CD14-positive monocyte (primary cell): ENCODE data around the gene MKI67. TPM values are rescaled to one million over a fixed set of nuclear protein-coding genes. Genes with fewer than 3 reads are reported as not detected.
"Not testable (repeated sequence)": the region's sequence is repeated elsewhere in the genome, so short reads cannot be mapped to it uniquely, and the experiment has no call there.

Source experiments
- DNase-seq, 3 donors: peaks; one replicate each; pipeline ENCODE4 v3.0.0-alpha.2; 2011 to 2022
- H2AFZ ChIP-seq: 2 replicates; pipeline ENCODE4 v1.6.0; 2012; ENCODE audit warnings: mild to moderate bottlenecking, low read depth, low read length, inconsistent platforms; ENCODE audit not compliant: insufficient read depth, poor library complexity, severe bottlenecking
- H3K27ac ChIP-seq, 2 donors: 1 replicate in 1 of 2; 2 replicates in 1 of 2; pipeline ENCODE4 v1.5.1; 2012 to 2013; ENCODE audit warnings: low read length in 2 of 2, control low read depth in 1 of 2, inconsistent platforms in 1 of 2, low read depth in 1 of 2, mild to moderate bottlenecking in 1 of 2
- H3K27me3 ChIP-seq, 2 donors: one replicate each; pipeline versions ENCODE4 v1.6.0 to v1.6.1; 2011 to 2013; ENCODE audit warnings: low read length in 2 of 2; ENCODE audit not compliant: control insufficient read depth in 2 of 2, insufficient read depth in 2 of 2
- H3K36me3 ChIP-seq, 2 donors: replicated peaks in 1 of 2; 1 replicate in 1 of 2; 2 replicates in 1 of 2; pipeline versions ENCODE4 v1.5.1 to v1.6.1; 2012 to 2013; ENCODE audit warnings: low read length in 2 of 2, control low read depth in 1 of 2, inconsistent platforms in 1 of 2, mild to moderate bottlenecking in 1 of 2; ENCODE audit not compliant: insufficient read depth in 2 of 2, control insufficient read depth in 1 of 2
- H3K4me1 ChIP-seq, 2 donors: 1 replicate in 1 of 2; 2 replicates in 1 of 2; pipeline versions ENCODE4 v1.5.1 to v1.6.1; 2012 to 2013; ENCODE audit warnings: low read length in 2 of 2, control low read depth in 1 of 2, inconsistent platforms in 1 of 2, mild to moderate bottlenecking in 1 of 2, moderate library complexity in 1 of 2; ENCODE audit not compliant: insufficient read depth in 2 of 2, control insufficient read depth in 1 of 2
- H3K4me2 ChIP-seq: replicated peaks from 2 replicates; pipeline ENCODE3; 2012; ENCODE audit warnings: low read length, moderate library complexity, mild to moderate bottlenecking; ENCODE audit not compliant: poor library complexity, severe bottlenecking; ENCODE audit errors: extremely low read depth
- H3K4me3 ChIP-seq, 3 experiments: fragments of 200-600 bp in 1 of 3; sonication (generic) in 1 of 3; replicated peaks in 1 of 3; 1 replicate in 2 of 3; 2 replicates in 1 of 3; pipeline ENCODE4 v1.5.1; 2011 to 2013; ENCODE audit warnings: low read length in 3 of 3, mild to moderate bottlenecking in 3 of 3, control low read depth in 2 of 3, low read depth in 2 of 3, inconsistent platforms in 1 of 3, moderate library complexity in 1 of 3
- H3K79me2 ChIP-seq: 2 replicates; pipeline ENCODE4 v1.6.0; 2012; ENCODE audit warnings: mild to moderate bottlenecking, control low read depth, inconsistent platforms, low read length, moderate library complexity; ENCODE audit not compliant: insufficient read depth
- H3K9ac ChIP-seq: 2 replicates; pipeline ENCODE4 v1.6.0; 2017; ENCODE audit warnings: low read length, mild to moderate bottlenecking; ENCODE audit not compliant: insufficient read depth, poor library complexity, severe bottlenecking
- H3K9me3 ChIP-seq, 2 donors: replicated peaks in 1 of 2; 1 replicate in 1 of 2; 2 replicates in 1 of 2; pipeline versions ENCODE4 v1.5.1 to v1.6.1; 2012 to 2013; ENCODE audit warnings: low read length in 2 of 2, control low read depth in 1 of 2; ENCODE audit not compliant: control insufficient read depth in 1 of 2, insufficient read depth in 1 of 2
- H4K20me1 ChIP-seq: 2 replicates; pipeline ENCODE4 v1.6.0; 2012; ENCODE audit warnings: mild to moderate bottlenecking, low read length, control low read depth, moderate library complexity; ENCODE audit not compliant: insufficient read depth
- H3K27ac Mint-ChIP-seq, 7 donors: one replicate each; pipeline ENCODE4 v1.8.0; 2020; ENCODE audit warnings: mild to moderate bottlenecking in 7 of 7, mixed read lengths in 7 of 7, moderate library complexity in 6 of 7, inconsistent platforms in 2 of 7
- H3K27me3 Mint-ChIP-seq, 3 donors: one replicate each; pipeline ENCODE4 v1.8.0; 2021 to 2022; ENCODE audit warnings: low read depth in 3 of 3, mild to moderate bottlenecking in 3 of 3, mixed read lengths in 3 of 3, moderate library complexity in 3 of 3, inconsistent platforms in 1 of 3
- H3K36me3 Mint-ChIP-seq, 2 donors: one replicate each; pipeline ENCODE4 v1.8.0; 2020; ENCODE audit warnings: mixed read lengths in 2 of 2, inconsistent platforms in 1 of 2, mild to moderate bottlenecking in 1 of 2
- H3K4me1 Mint-ChIP-seq: one replicate; pipeline ENCODE4 v1.8.0; 2020; ENCODE audit warnings: mild to moderate bottlenecking, mixed read lengths
- H3K4me3 Mint-ChIP-seq, 2 donors: one replicate each; pipeline ENCODE4 v1.8.0; 2020; ENCODE audit warnings: mild to moderate bottlenecking in 2 of 2, mixed read lengths in 2 of 2, moderate library complexity in 1 of 2
- H3K9me3 Mint-ChIP-seq, 7 donors: one replicate each; pipeline ENCODE4 v1.8.0; 2020 to 2022; ENCODE audit warnings: mixed read lengths in 7 of 7, mild to moderate bottlenecking in 6 of 7, moderate library complexity in 6 of 7, inconsistent platforms in 2 of 7
- CTCF ChIP-seq: fragments of 200-600 bp; IDR thresholded peaks from one replicate; pipeline ENCODE4 v1.8.0; 2022; ENCODE audit warnings: antibody characterized with exemption, mild to moderate bottlenecking
- WGBS: methylation state at CpG from one replicate; pipeline ENCODE4 v1.1.5; 2013; ENCODE audit warnings: missing lambda C conversion rate; ENCODE audit not compliant: insufficient coverage; 5-methylcytosine and 5-hydroxymethylcytosine counted together
- intact Hi-C, 2 donors: fragments of 100-400 bp; cut with micrococcal nuclease; formaldehyde crosslinking; loops; one replicate each; pipeline versions ENCODE4 v1.15.0 to v1.15.1; 2023
- polyA plus RNA-seq, 3 donors: library from polyadenylated mRNA; depleted of rRNA in 1 of 3; unstranded in 2 of 3; stranded (reverse) in 1 of 3; fragments of 300-500 nt in 2 of 3; fragments of >200 nt in 1 of 3; fragmentation: Illumina TruSeq in 2 of 3; gene quantifications; 1 replicate in 2 of 3; 2 replicates in 1 of 3; pipeline ENCODE4 v1.2.3, GENCODE V29; 2012 to 2021

The MKI67 gene
- polyA plus RNA-seq, 3 donors = 0.02 to 0.05 TPM; not detected in 1

GRCh38 chr10:128140425-128140824, 14.2 kb upstream of the MKI67 start:
- intact Hi-C loops = no loop called here

GRCh38 chr10:128138429-128138828, 12.2 kb upstream of the MKI67 start:
- not testable (repeated sequence) for H3K27me3 ChIP-seq, H3K36me3 Mint-ChIP-seq, H3K4me2 ChIP-seq, H3K9ac ChIP-seq, H4K20me1 ChIP-seq, H3K27me3 Mint-ChIP-seq, H3K4me3 ChIP-seq, H3K36me3 ChIP-seq, H3K27ac Mint-ChIP-seq, H3K79me2 ChIP-seq, H3K4me1 Mint-ChIP-seq, H2AFZ ChIP-seq, H3K4me3 Mint-ChIP-seq, H3K9me3 ChIP-seq, DNase-seq, H3K9me3 Mint-ChIP-seq, H3K4me1 ChIP-seq, H3K27ac ChIP-seq
- no CpG with 5 or more reads among the region's 11 CpGs for WGBS
- intact Hi-C loops = loop anchor here in 1 of 2 donors (10.0 kb wide), 1 partner anchor 66 kb away; no protein-coding TSS in a partner anchor

More at GRCh38 chr10:128140425-128140824, 14.2 kb upstream of the MKI67 start:
- no peaks in the 10 kb centered on the region for H3K4me1 ChIP-seq
- no peaks in the 10 kb centered on the region for H4K20me1 ChIP-seq
- no peak overlapping the region for H3K27ac Mint-ChIP-seq
- no peak for TF ChIP-seq CTCF
- H3K9me3 Mint-ChIP-seq = peaks cover 0 to 5% (median 1%) of the 10 kb centered on the region in 7 donors
- no peak overlapping the region for H3K4me3 Mint-ChIP-seq
- H3K9me3 ChIP-seq = no peaks in the 10 kb centered on the region
- no peak for DNase-seq
- H3K27me3 Mint-ChIP-seq = peaks cover 0 to 3% (median 0%) of the 10 kb centered on the region in 3 donors
- H3K36me3 ChIP-seq = no peaks in the 10 kb centered on the region
- H2AFZ ChIP-seq = no peak overlapping the region
- no peak overlapping the region for H3K4me2 ChIP-seq
- H3K4me1 Mint-ChIP-seq = peaks cover 3% of the 10 kb centered on the region
- H3K36me3 Mint-ChIP-seq = no peaks in the 10 kb centered on the region
- 85% methylated on average over 2 of the region's 3 CpGs for WGBS
- no peak overlapping the region for H3K27ac ChIP-seq
- no peak overlapping the region for H3K9ac ChIP-seq
- no peaks in the 10 kb centered on the region for H3K27me3 ChIP-seq
- H3K4me3 ChIP-seq = no peak overlapping the region
- no peaks in the 10 kb centered on the region for H3K79me2 ChIP-seq
